Stimulated activated CD8-positive, alpha-beta memory T cell treated with anti-CD3 and anti-CD28 coated beads, Interleukin-4, amount 100 ng/mL, for 48 hours (primary cell): ENCODE results near the gene PCSK1N.

ENCODE experiments used
- DNase-seq: peaks from one replicate; pipeline ENCODE4 v3.0.0-alpha.2; 2020

Gene PCSK1N

DNA sequence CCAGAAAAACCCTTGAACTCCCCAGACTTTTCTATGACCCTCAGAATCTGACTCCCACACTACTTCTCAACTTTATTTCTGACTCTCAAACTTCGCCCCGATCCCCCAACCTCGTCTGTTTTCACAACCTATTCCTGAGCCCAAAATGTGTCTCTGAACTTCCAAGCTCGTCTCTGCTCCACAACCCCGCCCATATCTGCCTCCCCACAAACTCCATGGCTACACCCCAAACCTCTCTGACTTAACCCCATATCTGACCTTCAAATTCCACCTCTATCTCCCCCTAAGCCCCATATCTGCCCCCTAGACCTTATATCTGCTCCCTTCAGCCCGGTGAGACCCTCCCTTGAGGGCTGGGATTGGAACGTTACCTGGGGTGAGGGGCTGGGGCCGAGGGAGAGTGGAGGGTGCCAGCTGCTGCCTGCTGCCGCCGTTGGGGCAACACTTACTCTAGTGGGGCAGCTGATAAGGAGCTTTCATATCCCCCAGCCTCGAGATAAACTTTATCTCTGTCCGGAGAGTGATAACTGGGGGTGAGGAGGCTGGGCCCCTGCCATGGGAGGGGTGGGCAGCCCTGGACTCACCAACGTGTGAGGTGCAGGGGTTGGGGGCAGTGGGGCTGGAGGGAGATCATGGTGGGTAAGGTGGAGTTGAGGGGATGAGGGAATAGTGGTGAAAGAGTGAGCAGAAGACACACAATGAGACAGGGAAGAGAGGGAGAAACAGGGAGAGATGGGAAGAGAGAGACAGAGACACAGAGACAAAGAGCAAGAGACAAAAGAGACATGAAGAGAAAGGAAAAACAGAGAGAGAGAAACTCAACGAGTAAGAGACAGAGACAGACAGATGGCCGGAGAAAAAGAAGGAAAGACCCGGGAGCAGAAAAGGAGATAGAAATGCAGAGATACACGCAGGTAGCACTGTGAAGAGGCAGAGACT, 47.6 kb downstream of the PCSK1N start:
- no peak for DNase-seq

DNA sequence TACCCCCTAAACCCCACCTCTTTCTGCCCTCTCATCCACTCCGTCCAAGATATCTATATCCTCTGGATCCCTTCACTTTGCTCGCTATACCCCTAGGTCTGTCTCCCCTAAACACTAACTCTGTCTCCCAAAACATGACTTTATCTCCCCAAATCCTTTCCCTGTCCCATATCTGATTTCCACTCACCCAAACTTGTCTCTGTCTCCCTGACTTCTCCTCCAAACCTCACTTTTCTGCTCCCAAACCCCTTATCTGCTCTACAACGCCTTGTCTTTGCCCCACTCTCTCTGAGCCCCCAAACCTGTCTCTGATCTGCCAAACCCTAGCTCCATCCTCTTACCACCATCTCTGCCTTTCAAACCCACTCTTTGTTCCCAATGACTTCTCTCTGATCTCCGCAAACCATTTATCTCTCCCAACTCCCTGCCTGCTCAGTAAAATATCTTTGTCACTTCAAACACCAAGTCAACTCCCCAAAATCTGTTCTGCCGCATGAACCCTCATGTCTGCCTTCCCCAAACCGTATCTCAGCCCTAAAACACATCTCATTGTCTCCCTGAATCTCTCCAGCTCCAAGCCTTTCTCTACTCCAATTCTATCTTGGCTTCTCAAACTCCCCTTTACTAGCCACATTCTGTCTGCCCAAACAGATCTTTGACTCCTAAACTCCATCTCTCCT, 48.4 kb downstream of the PCSK1N start:
- no peak for DNase-seq

DNA sequence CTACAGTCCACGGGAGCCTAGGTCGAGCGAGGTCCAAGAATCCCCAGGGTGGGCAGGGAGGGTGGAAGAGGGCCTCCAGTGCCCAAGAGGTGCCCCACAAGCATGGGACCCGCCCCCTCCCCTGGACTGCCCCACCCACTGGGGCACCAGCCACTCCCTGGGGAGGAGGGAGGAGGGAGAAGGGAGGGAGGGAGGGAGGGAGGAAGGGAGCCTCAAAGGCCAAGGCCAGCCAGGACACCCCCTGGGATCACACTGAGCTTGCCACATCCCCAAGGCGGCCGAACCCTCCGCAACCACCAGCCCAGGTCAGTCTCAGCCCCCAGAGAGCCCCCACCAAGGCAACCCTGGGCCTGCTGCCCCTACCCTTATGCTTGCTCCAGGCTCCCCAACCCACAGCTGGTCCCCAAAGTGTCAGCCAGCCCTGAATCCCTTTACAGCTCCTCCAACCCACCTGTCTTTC, 49.0 kb downstream of the PCSK1N start, which contains the start of gene GATA1:
Gene GATA1 (plus strand): TSS at position 250 of the 460 bp plus-strand sequence. CDS start 4,520 bp downstream, outside the sequence.
- no peak for DNase-seq

DNA sequence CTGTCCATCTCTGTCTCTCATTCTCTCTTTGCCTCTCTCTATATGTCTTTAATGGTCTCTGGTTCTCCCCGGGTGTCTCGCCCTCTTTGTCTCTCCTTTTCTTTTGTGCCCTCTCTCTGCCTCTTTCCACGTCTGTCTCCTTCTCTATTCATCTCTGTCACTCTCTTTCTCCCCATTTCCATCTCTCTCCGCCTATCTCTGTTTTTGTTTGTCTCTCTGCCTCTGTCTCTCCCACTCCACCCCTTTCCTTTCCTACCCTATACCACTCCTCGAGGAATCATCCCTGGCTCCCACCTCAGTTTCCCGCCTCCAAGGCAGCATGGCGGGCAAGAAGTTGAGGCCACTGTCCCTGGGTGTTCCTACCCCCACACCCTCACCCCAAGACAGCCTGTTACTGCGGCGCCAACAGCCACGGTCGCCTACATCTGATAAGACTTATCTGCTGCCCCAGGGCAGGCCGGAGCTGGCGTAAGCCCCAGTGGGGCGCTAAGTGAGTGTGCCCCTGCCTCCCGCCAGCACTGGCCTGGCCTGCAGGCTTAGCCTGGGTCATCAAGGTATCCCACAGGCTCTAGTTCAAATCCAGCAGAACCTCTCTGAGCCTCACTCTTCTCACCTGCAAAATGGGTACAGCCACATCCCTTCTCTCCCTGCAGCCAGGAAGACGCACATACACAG, 49.7 kb downstream of the PCSK1N start:
- DNase-seq = no peak

DNA sequence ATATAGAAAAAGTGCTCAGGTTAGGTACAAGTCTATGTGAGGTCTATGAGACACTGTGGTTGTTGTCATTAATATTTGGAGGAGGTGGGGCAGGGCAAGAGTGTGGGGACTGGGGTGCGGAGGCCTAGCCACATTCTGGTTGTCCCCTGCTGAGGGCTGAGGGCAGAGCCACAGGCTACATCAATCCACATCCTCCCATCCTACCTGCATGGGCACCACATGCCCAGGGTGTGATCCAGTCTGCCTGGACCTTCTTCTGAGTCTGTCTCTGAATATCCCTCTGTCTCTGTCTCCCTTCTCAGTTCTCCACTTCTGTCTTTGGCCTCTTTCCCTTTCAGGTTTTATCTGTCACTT, 50.2 kb downstream of the PCSK1N start:
- no peak for DNase-seq

- DNase-seq = no peak
Measured at GRCh38 chrX:48784726-48785125, 50.7 kb downstream of the PCSK1N start.

GRCh38 chrX:48782795-48783194, 52.6 kb downstream of the PCSK1N start:
- no peak for DNase-seq

- no peak for DNase-seq
Measured at GRCh38 chrX:48782216-48782615, 53.2 kb downstream of the PCSK1N start.

DNA sequence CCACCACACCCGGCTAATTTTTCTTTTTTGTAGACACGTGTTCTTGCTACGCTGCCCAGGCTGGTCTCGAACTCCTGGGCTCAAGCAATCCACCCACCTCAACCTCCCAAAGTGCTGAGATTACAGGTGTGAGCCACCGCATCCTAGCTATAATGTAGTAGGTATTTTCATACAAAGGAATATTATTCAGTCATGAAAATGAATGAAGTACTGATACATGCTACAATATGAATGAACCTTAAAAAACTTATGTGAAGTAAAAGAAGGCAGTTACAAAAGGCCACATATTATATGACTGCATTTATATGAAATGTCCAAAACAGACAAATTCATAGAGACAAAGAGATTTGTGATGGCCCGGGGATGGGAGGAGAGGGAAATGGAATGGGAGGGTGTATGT, 53.7 kb downstream of the PCSK1N start:
- DNase-seq = no peak
